GM12801 (cell line): Measurements from ENCODE around the gene LUC7L.

Experiments used
- TF ChIP-seq, protein P1 (sequence below): IDR thresholded peaks from one replicate; pipeline ENCODE4 v1.5.1; 2011; ENCODE audit warnings: control low read depth; ENCODE audit not compliant: insufficient read length; ENCODE audit errors: extremely low read depth

LUC7L gene

DNA sequence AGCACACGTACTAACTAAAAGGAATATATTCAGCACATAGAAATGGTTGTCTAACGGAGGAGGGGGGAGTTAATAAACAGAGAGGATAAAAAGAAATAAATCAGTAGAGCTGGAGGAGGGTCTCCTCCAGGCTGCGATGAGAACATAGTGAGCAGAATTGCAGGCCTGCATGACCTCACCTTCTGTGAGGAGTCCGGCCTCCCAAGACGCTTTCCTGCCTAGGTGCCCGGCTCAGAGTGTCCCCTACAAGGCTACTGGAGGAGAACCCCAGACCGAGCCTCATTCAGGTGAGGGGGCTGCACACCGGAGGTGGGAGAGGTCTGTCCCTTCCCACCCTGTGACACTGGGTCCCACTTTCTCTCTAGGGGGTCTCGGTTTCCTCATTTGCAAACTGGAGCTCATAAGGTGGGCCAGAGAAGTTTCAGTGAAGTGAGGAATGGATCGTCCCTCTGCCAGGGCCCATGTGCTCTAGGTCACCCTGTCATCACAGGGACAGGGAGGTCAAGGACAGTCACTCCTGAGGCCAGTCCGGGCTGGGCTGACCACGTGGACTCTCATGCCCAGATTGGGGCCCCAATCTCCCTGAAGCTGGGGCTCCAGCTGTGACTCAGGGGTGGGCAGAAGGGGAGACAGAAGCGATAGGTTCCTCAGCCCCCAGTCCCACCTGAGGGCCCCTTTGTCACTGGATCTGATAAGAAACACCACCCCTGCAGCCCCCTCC lies 66.8 kb downstream of the LUC7L start:
- TF ChIP-seq, protein P1, sequence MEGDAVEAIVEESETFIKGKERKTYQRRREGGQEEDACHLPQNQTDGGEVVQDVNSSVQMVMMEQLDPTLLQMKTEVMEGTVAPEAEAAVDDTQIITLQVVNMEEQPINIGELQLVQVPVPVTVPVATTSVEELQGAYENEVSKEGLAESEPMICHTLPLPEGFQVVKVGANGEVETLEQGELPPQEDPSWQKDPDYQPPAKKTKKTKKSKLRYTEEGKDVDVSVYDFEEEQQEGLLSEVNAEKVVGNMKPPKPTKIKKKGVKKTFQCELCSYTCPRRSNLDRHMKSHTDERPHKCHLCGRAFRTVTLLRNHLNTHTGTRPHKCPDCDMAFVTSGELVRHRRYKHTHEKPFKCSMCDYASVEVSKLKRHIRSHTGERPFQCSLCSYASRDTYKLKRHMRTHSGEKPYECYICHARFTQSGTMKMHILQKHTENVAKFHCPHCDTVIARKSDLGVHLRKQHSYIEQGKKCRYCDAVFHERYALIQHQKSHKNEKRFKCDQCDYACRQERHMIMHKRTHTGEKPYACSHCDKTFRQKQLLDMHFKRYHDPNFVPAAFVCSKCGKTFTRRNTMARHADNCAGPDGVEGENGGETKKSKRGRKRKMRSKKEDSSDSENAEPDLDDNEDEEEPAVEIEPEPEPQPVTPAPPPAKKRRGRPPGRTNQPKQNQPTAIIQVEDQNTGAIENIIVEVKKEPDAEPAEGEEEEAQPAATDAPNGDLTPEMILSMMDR: no peak

DNA sequence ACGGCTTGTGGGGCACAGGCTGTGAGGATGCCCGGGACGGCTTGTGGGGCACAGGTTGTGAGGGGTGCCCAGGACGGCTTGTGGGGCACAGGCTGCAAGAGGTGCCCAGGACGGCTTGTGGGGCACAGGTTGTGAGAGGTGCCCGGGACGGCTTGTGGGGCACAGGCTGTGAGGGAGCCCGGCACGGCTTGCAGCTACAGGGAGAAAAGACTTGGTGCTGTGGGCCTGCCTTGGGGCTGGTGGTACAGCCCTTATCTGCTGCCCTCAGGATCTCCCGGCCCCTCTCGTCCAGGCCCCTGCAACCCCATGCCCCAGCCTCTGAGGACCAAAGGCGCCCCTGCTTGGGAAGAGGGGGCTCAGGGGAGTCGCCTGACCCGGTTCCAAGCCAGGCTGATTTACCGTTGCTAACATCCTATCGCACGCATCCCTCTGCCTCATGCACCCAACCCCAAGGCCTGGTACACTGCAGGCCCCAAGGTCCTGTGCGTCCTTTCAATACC lies 68.5 kb downstream of the LUC7L start:
- TF ChIP-seq, protein P1: no peak

DNA sequence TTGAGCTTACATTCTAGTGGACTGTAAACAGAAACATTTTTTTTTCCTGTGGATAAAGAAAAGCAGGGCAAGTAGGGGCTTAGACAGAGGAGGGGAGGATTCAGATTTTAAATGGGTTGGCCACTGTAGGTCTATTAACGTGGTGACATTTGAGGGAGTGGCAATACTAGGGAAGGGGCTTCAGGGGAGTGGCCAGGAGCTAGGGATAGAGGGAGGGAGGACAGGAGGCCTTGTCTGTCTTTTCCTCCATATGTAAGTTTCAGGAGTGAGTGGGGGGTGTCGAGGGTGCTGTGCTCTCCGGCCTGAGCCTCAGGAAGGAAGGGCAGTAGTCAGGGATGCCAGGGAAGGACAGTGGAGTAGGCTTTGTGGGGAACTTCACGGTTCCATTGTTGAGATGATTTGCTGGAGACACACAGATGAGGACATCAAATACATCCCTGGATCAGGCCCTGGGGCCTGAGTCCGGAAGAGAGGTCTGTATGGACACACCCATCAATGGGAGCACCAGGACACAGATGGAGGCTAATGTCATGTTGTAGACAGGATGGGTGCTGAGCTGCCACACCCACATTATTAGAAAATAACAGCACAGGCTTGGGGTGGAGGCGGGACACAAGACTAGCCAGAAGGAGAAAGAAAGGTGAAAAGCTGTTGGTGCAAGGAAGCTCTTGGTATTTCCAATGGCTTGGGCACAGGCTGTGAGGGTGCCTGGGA lies 70.0 kb downstream of the LUC7L start:
- TF ChIP-seq, protein P1: no peak

DNA sequence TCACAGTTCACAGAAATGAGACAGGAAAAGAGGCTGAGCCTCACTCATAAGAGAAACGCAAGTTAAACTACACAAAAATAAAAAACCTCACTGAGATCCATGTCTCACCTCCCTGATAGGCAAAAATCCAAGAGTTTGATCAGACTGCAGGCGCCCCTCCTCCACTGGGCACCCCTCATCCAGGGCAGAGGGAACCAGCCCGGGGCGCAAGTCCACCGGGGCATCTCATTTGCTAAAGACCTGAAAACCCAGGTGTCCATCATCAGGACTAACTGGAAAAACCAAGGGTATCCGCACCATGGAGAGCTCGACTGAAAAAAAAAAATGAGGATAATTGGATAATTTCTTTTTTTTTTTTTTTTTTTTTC lies 74.2 kb downstream of the LUC7L start:
- TF ChIP-seq, protein P1: no peak

DNA sequence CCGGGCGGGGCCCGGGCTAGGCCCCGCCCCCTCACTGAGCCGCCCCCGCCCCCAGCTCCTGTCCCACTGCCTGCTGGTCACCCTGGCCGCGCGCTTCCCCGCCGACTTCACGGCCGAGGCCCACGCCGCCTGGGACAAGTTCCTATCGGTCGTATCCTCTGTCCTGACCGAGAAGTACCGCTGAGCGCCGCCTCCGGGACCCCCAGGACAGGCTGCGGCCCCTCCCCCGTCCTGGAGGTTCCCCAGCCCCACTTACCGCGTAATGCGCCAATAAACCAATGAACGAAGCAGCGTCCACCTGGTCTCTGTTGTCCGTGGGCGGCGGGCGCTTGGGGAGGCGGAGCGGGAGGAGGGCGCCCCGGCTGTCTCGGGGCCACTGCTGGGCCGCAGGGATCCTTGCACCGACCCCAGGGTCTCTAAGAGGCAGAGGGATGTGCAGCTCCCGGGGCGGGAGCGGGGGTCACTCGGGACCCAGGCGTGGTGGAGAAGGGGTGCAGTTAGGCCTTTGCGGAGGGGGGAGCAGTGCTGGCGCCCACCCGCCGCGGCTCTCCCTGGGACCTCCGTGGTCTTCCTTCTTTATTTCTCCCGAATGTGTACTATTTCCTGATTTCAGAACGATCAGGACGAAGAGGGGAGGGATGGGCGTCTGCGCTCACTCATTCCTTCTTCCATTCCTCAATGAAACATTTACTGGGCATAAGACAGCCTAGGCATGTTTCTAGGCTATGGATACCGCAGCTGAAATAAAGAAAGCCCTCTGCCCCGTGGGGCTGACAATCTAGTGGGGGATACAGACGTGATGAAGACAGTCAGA lies 74.8 kb downstream of the LUC7L start:
- TF ChIP-seq, protein P1: no peak

DNA sequence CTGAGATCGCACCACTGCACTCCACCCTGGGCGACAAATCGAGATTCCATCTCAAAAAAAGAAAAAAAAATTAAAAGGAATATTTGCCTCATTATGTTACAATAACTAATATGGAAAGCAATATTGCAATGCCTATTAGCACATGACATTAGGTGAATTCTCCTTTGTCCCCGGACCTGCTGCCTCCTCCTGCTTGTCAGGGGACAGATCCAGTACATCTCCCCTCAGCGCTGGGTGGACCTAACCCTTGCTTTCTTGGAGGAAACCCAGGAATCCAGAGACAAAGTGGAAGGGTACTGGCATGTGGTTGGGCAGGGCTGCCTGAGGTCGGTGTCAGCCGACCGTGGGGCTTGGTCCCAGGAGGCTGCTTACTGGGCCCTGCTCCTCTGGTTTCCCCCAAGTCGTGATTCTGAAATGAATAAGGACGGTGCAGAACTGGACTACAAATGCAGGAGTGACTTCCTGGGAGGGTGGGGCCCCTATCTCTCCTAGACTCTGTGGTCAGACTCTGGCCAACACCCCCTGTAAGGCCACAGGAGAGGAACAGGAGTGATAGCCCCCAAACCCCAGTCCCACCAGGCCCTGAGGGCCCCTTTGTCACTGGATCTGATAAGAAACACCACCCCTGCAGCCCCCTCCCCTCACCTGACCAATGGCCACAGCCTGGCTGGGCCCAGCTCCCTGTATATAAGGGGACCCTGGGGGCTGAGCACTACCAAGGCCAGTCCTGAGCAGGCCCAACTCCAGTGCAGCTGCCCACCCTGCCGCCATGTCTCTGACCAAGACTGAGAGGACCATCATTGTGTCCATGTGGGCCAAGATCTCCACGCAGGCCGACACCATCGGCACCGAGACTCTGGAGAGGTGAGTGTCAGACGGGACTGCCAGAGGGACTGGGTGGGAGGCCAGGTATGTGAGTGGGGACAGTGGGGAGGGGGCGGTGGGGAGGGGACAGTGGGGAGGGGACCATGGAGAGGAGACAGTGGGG lies 76.8 kb downstream of the LUC7L start, which contains the start of gene HBZ:
TSS of gene HBZ (plus strand) at position 504 of the 988 bp plus-strand sequence. CDS start at position 770, 266 bp downstream.
- TF ChIP-seq, protein P1: no peak
